Esophagus muscularis mucosa (tissue), 3 donors: ENCODE data around the gene ZNF689.

ENCODE experiments used
- POLR2A ChIP-seq: fragments of 450-650 bp; IDR thresholded peaks from one replicate; pipeline ENCODE4 v1.6.1; 2017; ENCODE audit warnings: antibody characterized with exemption, moderate library complexity, mild to moderate bottlenecking, low read depth
- POLR2AphosphoS5 ChIP-seq, 2 donors: sonication (generic); formaldehyde crosslinking; IDR thresholded peaks; one replicate each; pipeline ENCODE4 v1.6.1; 2017; ENCODE audit warnings: antibody characterized with exemption in 2 of 2
- TF ChIP-seq, protein P1 (sequence below), 3 experiments: fragments of 200-600 bp in 2 of 3; fragments of 450-650 bp in 1 of 3; sonication (generic) in 2 of 3; IDR thresholded peaks; one replicate each; pipeline ENCODE4 v1.5.1; 2017 to 2019; ENCODE audit warnings: antibody characterized with exemption in 3 of 3, mild to moderate bottlenecking in 2 of 3, moderate library complexity in 1 of 3

DNA sequence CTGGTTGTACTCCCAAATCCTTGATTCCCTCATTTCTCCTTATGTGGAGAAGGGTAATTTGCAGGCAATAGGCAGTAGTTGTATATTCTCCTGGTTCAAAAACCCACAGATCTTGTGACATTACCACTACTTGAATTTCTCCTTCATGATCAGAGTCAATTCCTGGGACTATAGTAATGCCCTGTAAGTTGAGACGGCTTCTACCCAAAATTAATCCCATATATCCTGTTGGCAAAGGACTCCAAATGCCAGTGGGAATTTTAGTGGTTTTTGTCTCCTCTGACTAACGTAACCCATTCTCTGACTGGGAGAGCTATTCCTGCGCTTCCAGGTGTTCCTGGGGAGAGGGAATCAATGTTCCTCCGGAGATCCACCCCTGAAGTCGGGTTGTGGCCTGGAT is 11.6 kb upstream of the ZNF689 start:
- TF ChIP-seq, protein P1, sequence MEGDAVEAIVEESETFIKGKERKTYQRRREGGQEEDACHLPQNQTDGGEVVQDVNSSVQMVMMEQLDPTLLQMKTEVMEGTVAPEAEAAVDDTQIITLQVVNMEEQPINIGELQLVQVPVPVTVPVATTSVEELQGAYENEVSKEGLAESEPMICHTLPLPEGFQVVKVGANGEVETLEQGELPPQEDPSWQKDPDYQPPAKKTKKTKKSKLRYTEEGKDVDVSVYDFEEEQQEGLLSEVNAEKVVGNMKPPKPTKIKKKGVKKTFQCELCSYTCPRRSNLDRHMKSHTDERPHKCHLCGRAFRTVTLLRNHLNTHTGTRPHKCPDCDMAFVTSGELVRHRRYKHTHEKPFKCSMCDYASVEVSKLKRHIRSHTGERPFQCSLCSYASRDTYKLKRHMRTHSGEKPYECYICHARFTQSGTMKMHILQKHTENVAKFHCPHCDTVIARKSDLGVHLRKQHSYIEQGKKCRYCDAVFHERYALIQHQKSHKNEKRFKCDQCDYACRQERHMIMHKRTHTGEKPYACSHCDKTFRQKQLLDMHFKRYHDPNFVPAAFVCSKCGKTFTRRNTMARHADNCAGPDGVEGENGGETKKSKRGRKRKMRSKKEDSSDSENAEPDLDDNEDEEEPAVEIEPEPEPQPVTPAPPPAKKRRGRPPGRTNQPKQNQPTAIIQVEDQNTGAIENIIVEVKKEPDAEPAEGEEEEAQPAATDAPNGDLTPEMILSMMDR (IDR thresholded peaks at IDR 0.05) = no peak
- TF ChIP-seq POLR2A (no peak), POLR2AphosphoS5 (IDR thresholded peaks at IDR 0.05) (no peak)
